ENCODE measurements around the gene SPTBN1.

SPTBN1 gene

GRCh38 chr2:54545702-54546450 lies 89.7 kb downstream of the SPTBN1 start:
- Histone ChIP-seq H3K4me2 (ENCODE audit: low read depth, low read length, poor library complexity, severe bottlenecking) (no peak overlapping the region), H3K79me2 (ENCODE audit: insufficient read depth, low read length) (no peaks in the 10 kb centered on the region), H3K36me3 (ENCODE audit: insufficient read depth, low read length) (no peaks in the 10 kb centered on the region), H3K9me3 (ENCODE audit: insufficient read depth, low read depth, low read length) (no peaks in the 10 kb centered on the region), H3K4me3 (ENCODE audit: low read length, poor library complexity, severe bottlenecking) (no peak overlapping the region), H3K4me1 (ENCODE audit: insufficient read depth, low read length, poor library complexity, severe bottlenecking) (peaks cover 26% of the 10 kb centered on the region), H4K20me1 (ENCODE audit: insufficient read depth, low read length, poor library complexity, severe bottlenecking) (no peaks in the 10 kb centered on the region), H2AFZ (ENCODE audit: low read length) (no peak overlapping the region), H3K9ac (ENCODE audit: low read depth, low read length, poor library complexity, severe bottlenecking) (no peak overlapping the region), H3K27me3 (ENCODE audit: insufficient read depth, low read length, poor library complexity, severe bottlenecking) (no peaks in the 10 kb centered on the region), H3F3A (ENCODE audit: low read depth) (no peaks in the 10 kb centered on the region), H3K9me2 (replicated peaks; ENCODE audit: low read depth, low read length) (no peaks in the 10 kb centered on the region)
- TF ChIP-seq EZH2phosphoT487 (IDR thresholded peaks at IDR 0.05; ENCODE audit: borderline replicate concordance): no peak
- TF ChIP-seq CTCF (conservative IDR thresholded peaks at IDR 0.05; ENCODE audit: low read length): no peak

- H3K9me3 ChIP-seq (ENCODE audit: insufficient read depth, low read depth, low read length): no peaks in the 10 kb centered on the region
- no peak overlapping the region for H3K9ac ChIP-seq (ENCODE audit: low read depth, low read length, poor library complexity, severe bottlenecking)
- no peaks in the 10 kb centered on the region for H3F3A ChIP-seq (ENCODE audit: low read depth)
- H3K36me3 ChIP-seq (ENCODE audit: insufficient read depth, low read length): no peaks in the 10 kb centered on the region
- H3K27me3 ChIP-seq (ENCODE audit: insufficient read depth, low read length, poor library complexity, severe bottlenecking): no peaks in the 10 kb centered on the region
- H3K9me2 ChIP-seq (replicated peaks; ENCODE audit: low read depth, low read length): no peaks in the 10 kb centered on the region
- no peak overlapping the region for H2AFZ ChIP-seq (ENCODE audit: low read length)
- H3K4me2 ChIP-seq (ENCODE audit: low read depth, low read length, poor library complexity, severe bottlenecking): no peak overlapping the region
- no peak for TF ChIP-seq EZH2phosphoT487 (IDR thresholded peaks at IDR 0.05; ENCODE audit: borderline replicate concordance)
- no peak overlapping the region for H3K4me3 ChIP-seq (ENCODE audit: low read length, poor library complexity, severe bottlenecking)
- H3K4me1 ChIP-seq (ENCODE audit: insufficient read depth, low read length, poor library complexity, severe bottlenecking): peaks cover 26% of the 10 kb centered on the region
- H4K20me1 ChIP-seq (ENCODE audit: insufficient read depth, low read length, poor library complexity, severe bottlenecking): no peaks in the 10 kb centered on the region
- no peaks in the 10 kb centered on the region for H3K79me2 ChIP-seq (ENCODE audit: insufficient read depth, low read length)
Observed at GRCh38 chr2:54546518-54546917, 90.4 kb downstream of the SPTBN1 start.

GRCh38 chr2:54546923-54547720 lies 91.0 kb downstream of the SPTBN1 start:
- Histone ChIP-seq H3K9ac (ENCODE audit: low read depth, low read length, poor library complexity, severe bottlenecking) (no peak overlapping the region), H3K4me3 (ENCODE audit: low read length, poor library complexity, severe bottlenecking) (no peak overlapping the region), H3K4me1 (ENCODE audit: insufficient read depth, low read length, poor library complexity, severe bottlenecking) (peaks cover 26% of the 10 kb centered on the region), H3K9me2 (replicated peaks; ENCODE audit: low read depth, low read length) (no peaks in the 10 kb centered on the region), H2AFZ (ENCODE audit: low read length) (no peak overlapping the region), H3K9me3 (ENCODE audit: insufficient read depth, low read depth, low read length) (no peaks in the 10 kb centered on the region), H4K20me1 (ENCODE audit: insufficient read depth, low read length, poor library complexity, severe bottlenecking) (no peaks in the 10 kb centered on the region), H3K36me3 (ENCODE audit: insufficient read depth, low read length) (no peaks in the 10 kb centered on the region), H3K79me2 (ENCODE audit: insufficient read depth, low read length) (no peaks in the 10 kb centered on the region), H3K27me3 (ENCODE audit: insufficient read depth, low read length, poor library complexity, severe bottlenecking) (no peaks in the 10 kb centered on the region), H3F3A (ENCODE audit: low read depth) (no peaks in the 10 kb centered on the region), H3K4me2 (ENCODE audit: low read depth, low read length, poor library complexity, severe bottlenecking) (no peak overlapping the region)
- TF ChIP-seq EZH2phosphoT487 (IDR thresholded peaks at IDR 0.05; ENCODE audit: borderline replicate concordance) (no peak), CTCF (conservative IDR thresholded peaks at IDR 0.05; ENCODE audit: low read length) (no peak)
